Natural killer cell (primary cell): ENCODE measurements around the gene PPP1R12C. TPM values are rescaled to one million over a fixed set of nuclear protein-coding genes. Genes with fewer than 3 reads are reported as not detected.

Source experiments
- ATAC-seq, 3 donors: fragments of 150-1000 bp in 2 of 3; fragments of 200-7000 bp in 1 of 3; cut with Tn5 transposase; 1 replicate in 1 of 3; 2 replicates in 2 of 3; pipeline ENCODE4 v1.10.0; 2021; ENCODE audit warnings: mild to moderate bottlenecking in 2 of 3, moderate library complexity in 2 of 3
- DNase-seq, 2 donors: peaks; one replicate each; pipeline versions ENCODE4 v3.0.0 to v3.0.0-alpha.2; 2013 to 2021; ENCODE audit warnings: mixed read lengths in 1 of 2
- H3K27ac ChIP-seq: one replicate; pipeline ENCODE4 v1.5.1; 2013; ENCODE audit warnings: mild to moderate bottlenecking, low read length
- H3K27me3 ChIP-seq: one replicate; pipeline ENCODE4 v1.6.1; 2013; ENCODE audit warnings: low read length; ENCODE audit not compliant: control insufficient read depth, insufficient read depth
- H3K36me3 ChIP-seq: one replicate; pipeline ENCODE4 v1.6.1; 2013; ENCODE audit warnings: low read length; ENCODE audit not compliant: control insufficient read depth, insufficient read depth
- H3K4me1 ChIP-seq: one replicate; pipeline ENCODE4 v1.6.1; 2013; ENCODE audit warnings: low read length; ENCODE audit not compliant: control insufficient read depth, insufficient read depth
- H3K4me3 ChIP-seq: one replicate; pipeline ENCODE4 v1.5.1; 2013; ENCODE audit warnings: low read length
- H3K9me3 ChIP-seq: one replicate; pipeline ENCODE4 v1.6.1; 2013; ENCODE audit warnings: low read length; ENCODE audit not compliant: control insufficient read depth, insufficient read depth
- H3K27ac Mint-ChIP-seq, 2 donors: one replicate each; pipeline ENCODE4 v1.8.0; 2022; ENCODE audit warnings: mild to moderate bottlenecking in 2 of 2, mixed read lengths in 2 of 2, moderate library complexity in 1 of 2
- H3K27me3 Mint-ChIP-seq, 2 donors: one replicate each; pipeline ENCODE4 v1.8.0; 2022; ENCODE audit warnings: low read depth in 2 of 2, mixed read lengths in 2 of 2
- H3K36me3 Mint-ChIP-seq: one replicate; pipeline ENCODE4 v1.8.0; 2022; ENCODE audit warnings: mixed read lengths
- H3K4me1 Mint-ChIP-seq, 2 donors: one replicate each; pipeline ENCODE4 v1.8.0; 2022; ENCODE audit warnings: mixed read lengths in 2 of 2
- H3K4me3 Mint-ChIP-seq: one replicate; pipeline ENCODE4 v1.8.0; 2022; ENCODE audit warnings: mild to moderate bottlenecking, moderate library complexity, mixed read lengths
- H3K9me3 Mint-ChIP-seq, 2 donors: one replicate each; pipeline ENCODE4 v1.8.0; 2022; ENCODE audit warnings: mixed read lengths in 2 of 2
- WGBS: methylation state at CpG from one replicate; pipeline ENCODE4 v1.1.7; 2013; ENCODE audit warnings: missing lambda C conversion rate; ENCODE audit not compliant: insufficient coverage; 5-methylcytosine and 5-hydroxymethylcytosine counted together
- intact Hi-C: fragments of 100-400 bp; cut with micrococcal nuclease; formaldehyde crosslinking; loops from one replicate; pipeline ENCODE4 v1.14.2; 2022
- total RNA-seq, 4 donors: library from RNA; stranded (reverse); fragments of 120-200 nt in 1 of 4; gene quantifications; one replicate each; pipeline versions ENCODE4 v1.2.3 to v1.2.4, GENCODE V29; 2013 to 2022
- TF ChIP-seq, protein P1 (sequence below): fragments of 200-600 bp; IDR thresholded peaks from one replicate; pipeline ENCODE4 v1.8.0; 2022; ENCODE audit warnings: antibody characterized with exemption

PPP1R12C gene
- total RNA-seq, 3 donors from 2014 or later (not counting 1 experiment from before 2014, with no cell fraction given), result 162 to 178 (median 174) TPM

DNA sequence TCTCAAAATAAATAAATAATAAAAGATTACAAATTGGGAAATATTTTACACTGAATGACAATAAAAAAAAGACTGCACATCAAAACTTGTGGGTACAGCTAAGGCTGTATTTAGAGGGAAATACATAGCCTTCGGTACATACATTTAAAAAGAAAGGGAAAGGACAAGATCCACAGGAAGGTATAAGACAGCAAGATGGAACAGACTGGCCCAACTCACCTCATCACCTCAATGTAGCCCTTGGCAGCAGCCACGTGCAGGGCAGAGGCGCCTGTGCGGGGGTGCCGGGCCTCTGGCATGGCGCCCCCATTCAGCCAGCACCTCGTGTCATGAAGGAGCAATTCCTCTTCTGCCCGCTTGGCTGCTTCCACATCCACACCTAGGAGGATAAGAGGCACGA lies 14.2 kb downstream of the PPP1R12C start:
- Mint-ChIP-seq H3K4me3 (no peak overlapping the region), H3K27me3 (no peaks in the 10 kb centered on the region), H3K27ac (no peak overlapping the region), H3K9me3 (no peaks in the 10 kb centered on the region), H3K36me3 (no peaks in the 10 kb centered on the region), H3K4me1 (peaks cover 5 to 7% of the 10 kb centered on the region in 2 donors)
- TF ChIP-seq, protein P1, sequence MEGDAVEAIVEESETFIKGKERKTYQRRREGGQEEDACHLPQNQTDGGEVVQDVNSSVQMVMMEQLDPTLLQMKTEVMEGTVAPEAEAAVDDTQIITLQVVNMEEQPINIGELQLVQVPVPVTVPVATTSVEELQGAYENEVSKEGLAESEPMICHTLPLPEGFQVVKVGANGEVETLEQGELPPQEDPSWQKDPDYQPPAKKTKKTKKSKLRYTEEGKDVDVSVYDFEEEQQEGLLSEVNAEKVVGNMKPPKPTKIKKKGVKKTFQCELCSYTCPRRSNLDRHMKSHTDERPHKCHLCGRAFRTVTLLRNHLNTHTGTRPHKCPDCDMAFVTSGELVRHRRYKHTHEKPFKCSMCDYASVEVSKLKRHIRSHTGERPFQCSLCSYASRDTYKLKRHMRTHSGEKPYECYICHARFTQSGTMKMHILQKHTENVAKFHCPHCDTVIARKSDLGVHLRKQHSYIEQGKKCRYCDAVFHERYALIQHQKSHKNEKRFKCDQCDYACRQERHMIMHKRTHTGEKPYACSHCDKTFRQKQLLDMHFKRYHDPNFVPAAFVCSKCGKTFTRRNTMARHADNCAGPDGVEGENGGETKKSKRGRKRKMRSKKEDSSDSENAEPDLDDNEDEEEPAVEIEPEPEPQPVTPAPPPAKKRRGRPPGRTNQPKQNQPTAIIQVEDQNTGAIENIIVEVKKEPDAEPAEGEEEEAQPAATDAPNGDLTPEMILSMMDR, result no peak
- Histone ChIP-seq H3K4me1 (no peaks in the 10 kb centered on the region), H3K4me3 (no peak overlapping the region), H3K36me3 (peaks cover 33% of the 10 kb centered on the region), H3K27me3 (no peaks in the 10 kb centered on the region), H3K27ac (no peak overlapping the region), H3K9me3 (peaks cover 3% of the 10 kb centered on the region)
- intact Hi-C loops, result no loop called here
- ATAC-seq (no peak), DNase-seq (no peak)
- 96% methylated on average over 9 of the region's 9 CpGs for WGBS

GRCh38 chr19:55101261-55101660 lies 16.2 kb downstream of the PPP1R12C start:
- no peak overlapping the region for H3K27ac Mint-ChIP-seq
- DNase-seq, result no peak

DNA sequence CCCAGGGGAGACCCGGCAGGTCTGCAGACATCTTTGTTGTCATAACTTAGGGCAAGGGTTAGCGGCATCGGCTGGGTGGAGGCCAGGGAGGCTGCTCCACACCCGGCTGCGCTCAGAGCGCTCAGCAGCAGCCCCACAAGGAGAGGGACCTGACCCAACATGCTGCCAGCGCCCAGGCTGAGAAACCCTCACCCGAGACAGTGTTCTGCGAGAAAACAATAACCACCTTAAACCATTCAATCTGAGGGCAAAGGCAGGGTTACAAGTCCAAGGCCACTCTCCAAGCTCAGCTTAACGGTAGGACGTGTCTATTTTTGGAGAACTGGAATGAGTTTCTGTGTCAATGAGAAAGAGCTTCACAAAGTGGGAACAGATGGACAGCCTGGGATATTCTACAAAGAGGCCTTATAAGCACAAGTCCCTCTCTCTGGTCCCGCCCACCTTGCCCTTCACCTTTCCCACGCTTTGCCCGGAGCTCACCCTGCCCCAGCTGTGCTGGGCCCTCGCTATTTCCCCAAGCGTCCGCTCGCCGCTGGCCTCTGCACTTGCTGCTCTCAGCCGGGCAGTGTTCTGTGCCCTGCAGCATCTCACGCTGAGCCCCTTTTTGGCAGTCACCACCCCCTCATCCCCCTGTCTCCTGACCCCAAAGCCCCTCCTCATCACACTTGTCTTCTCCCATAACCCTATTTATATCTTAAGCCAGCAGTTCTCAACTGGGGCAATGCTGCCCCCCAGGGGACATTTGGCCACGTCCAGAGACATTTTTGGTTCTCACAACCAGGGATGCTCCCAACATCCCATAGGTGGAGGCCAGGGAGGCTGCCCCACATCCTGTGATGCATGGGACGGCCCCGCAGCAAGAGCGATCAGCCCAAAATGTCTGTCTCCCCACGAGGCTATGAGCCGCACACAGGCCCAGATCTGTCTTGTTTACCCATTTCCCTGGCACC lies 17.6 kb downstream of the PPP1R12C start:
- Mint-ChIP-seq H3K36me3 (no peaks in the 10 kb centered on the region), H3K27ac (no peak overlapping the region), H3K4me1 (peaks cover 0 to 10% of the 10 kb centered on the region in 2 donors), H3K27me3 (no peaks in the 10 kb centered on the region), H3K9me3 (no peaks in the 10 kb centered on the region), H3K4me3 (no peak overlapping the region)
- no peak for DNase-seq
- ATAC-seq, result no peak
- no peaks in the 10 kb centered on the region for H3K4me1 ChIP-seq
- H3K27me3 ChIP-seq, result no peaks in the 10 kb centered on the region
- H3K27ac ChIP-seq, result no peak overlapping the region
- intact Hi-C loops, result no loop called here
- H3K4me3 ChIP-seq, result no peak overlapping the region
- H3K9me3 ChIP-seq, result peaks cover 3% of the 10 kb centered on the region
- 96% methylated on average over 26 of the region's 27 CpGs for WGBS
- TF ChIP-seq, protein P1, result no peak
- peaks cover 42% of the 10 kb centered on the region for H3K36me3 ChIP-seq

More at GRCh38 chr19:55101261-55101660, 16.2 kb downstream of the PPP1R12C start:
- peaks cover 37% of the 10 kb centered on the region for H3K36me3 ChIP-seq
- intact Hi-C loops, result no loop called here
- H3K4me1 Mint-ChIP-seq, result peaks cover 0 to 10% of the 10 kb centered on the region in 2 donors
- TF ChIP-seq, protein P1, result no peak
- no peaks in the 10 kb centered on the region for H3K27me3 ChIP-seq
- H3K4me3 ChIP-seq, result no peak overlapping the region
- H3K9me3 ChIP-seq, result peaks cover 3% of the 10 kb centered on the region
- H3K27me3 Mint-ChIP-seq, result no peaks in the 10 kb centered on the region
- no peak for ATAC-seq
- no peak overlapping the region for H3K27ac ChIP-seq
- H3K36me3 Mint-ChIP-seq, result no peaks in the 10 kb centered on the region
- WGBS, result 88% methylated on average over 10 of the region's 10 CpGs
- no peaks in the 10 kb centered on the region for H3K9me3 Mint-ChIP-seq
- H3K4me3 Mint-ChIP-seq, result no peak overlapping the region
- H3K4me1 ChIP-seq, result no peaks in the 10 kb centered on the region
